Type B pancreatic cell (in vitro differentiated cells): Measurements from ENCODE around the gene OR10H4. TPM values are rescaled to one million over a fixed set of nuclear protein-coding genes. Genes with fewer than 3 reads are reported as not detected.
"Not testable (repeated sequence)": the region's sequence is repeated elsewhere in the genome, so short reads cannot be mapped to it uniquely, and the experiment has no call there.

Source experiments
- DNase-seq: peaks from one replicate; pipeline ENCODE4 v3.0.0; 2021; ENCODE audit warnings: mixed read lengths; ENCODE audit not compliant: unreplicated experiment; ENCODE audit errors: extremely low spot score
- H3K27ac Mint-ChIP-seq: 2 replicates; pipeline ENCODE4 v1.8.0; 2021; ENCODE audit warnings: mild to moderate bottlenecking, mixed read lengths
- H3K27me3 Mint-ChIP-seq: 2 replicates; pipeline ENCODE4 v1.8.0; 2021; ENCODE audit warnings: mixed read lengths
- H3K36me3 Mint-ChIP-seq: 2 replicates; pipeline ENCODE4 v1.8.0; 2021; ENCODE audit warnings: mixed read lengths
- H3K4me1 Mint-ChIP-seq: one replicate; pipeline ENCODE4 v1.8.0; 2021; ENCODE audit warnings: mixed read lengths; ENCODE audit not compliant: unreplicated experiment
- H3K4me3 Mint-ChIP-seq: 2 replicates; pipeline ENCODE4 v1.8.0; 2021; ENCODE audit warnings: mild to moderate bottlenecking, mixed read lengths
- H3K9me3 Mint-ChIP-seq: 2 replicates; pipeline ENCODE4 v1.8.0; 2021; ENCODE audit warnings: mixed read lengths
- CTCF ChIP-seq: fragments of 200-600 bp; sonication (generic); conservative IDR thresholded peaks from 2 replicates; pipeline ENCODE4 v1.5.0; 2021; ENCODE audit warnings: antibody characterized with exemption, mild to moderate bottlenecking
- total RNA-seq: library from RNA; stranded (reverse); gene quantifications from 2 replicates; pipeline ENCODE4 v1.2.1, GENCODE V29; 2021; ENCODE audit warnings: low replicate concordance

OR10H4 gene
- total RNA-seq, 1 donor from 2014 or later = not detected

GRCh38 chr19:15922021-15922420, 26.8 kb upstream of the OR10H4 start:
- no peak overlapping the region for H3K4me3 Mint-ChIP-seq
- no peaks in the 10 kb centered on the region for H3K27me3 Mint-ChIP-seq
- H3K27ac Mint-ChIP-seq = no peak overlapping the region
- peaks cover 15% of the 10 kb centered on the region for H3K9me3 Mint-ChIP-seq
- H3K4me1 Mint-ChIP-seq = no peaks in the 10 kb centered on the region
- no peak for DNase-seq
- TF ChIP-seq CTCF = no peak
- H3K36me3 Mint-ChIP-seq = no peaks in the 10 kb centered on the region

GRCh38 chr19:15923702-15924101, 25.1 kb upstream of the OR10H4 start:
- no peaks in the 10 kb centered on the region for H3K27me3 Mint-ChIP-seq
- DNase-seq = no peak
- no peaks in the 10 kb centered on the region for H3K4me1 Mint-ChIP-seq
- TF ChIP-seq CTCF = no peak
- H3K4me3 Mint-ChIP-seq = no peak overlapping the region
- H3K9me3 Mint-ChIP-seq = peaks cover 14% of the 10 kb centered on the region
- H3K36me3 Mint-ChIP-seq = no peaks in the 10 kb centered on the region
- no peak overlapping the region for H3K27ac Mint-ChIP-seq

GRCh38 chr19:15926484-15926883, 22.3 kb upstream of the OR10H4 start:
- Mint-ChIP-seq H3K36me3 (no peaks in the 10 kb centered on the region), H3K4me3 (no peak overlapping the region), H3K27ac (no peak overlapping the region), H3K9me3 (peaks cover 14% of the 10 kb centered on the region), H3K4me1 (no peaks in the 10 kb centered on the region), H3K27me3 (no peaks in the 10 kb centered on the region)
- TF ChIP-seq CTCF = no peak
- DNase-seq = no peak

- no peak overlapping the region for H3K27ac Mint-ChIP-seq
- H3K9me3 Mint-ChIP-seq = peaks cover 11% of the 10 kb centered on the region
- H3K36me3 Mint-ChIP-seq = no peaks in the 10 kb centered on the region
- no peaks in the 10 kb centered on the region for H3K4me1 Mint-ChIP-seq
- no peaks in the 10 kb centered on the region for H3K27me3 Mint-ChIP-seq
- no peak overlapping the region for H3K4me3 Mint-ChIP-seq
- TF ChIP-seq CTCF = no peak
- DNase-seq = no peak
These were observed 20.5 kb upstream of the OR10H4 start for GRCh38 chr19:15928321-15928720.

GRCh38 chr19:15933761-15934331, 15.0 kb upstream of the OR10H4 start:
- not testable (repeated sequence) for H3K27ac Mint-ChIP-seq, H3K27me3 Mint-ChIP-seq, H3K36me3 Mint-ChIP-seq, DNase-seq, H3K4me3 Mint-ChIP-seq, H3K9me3 Mint-ChIP-seq, H3K4me1 Mint-ChIP-seq

- H3K27me3 Mint-ChIP-seq = no peaks in the 10 kb centered on the region
- TF ChIP-seq CTCF = no peak
- no peaks in the 10 kb centered on the region for H3K9me3 Mint-ChIP-seq
- no peak within 1 kb of the TSS for H3K4me3 Mint-ChIP-seq
- no peaks in the 10 kb centered on the region for H3K36me3 Mint-ChIP-seq
- DNase-seq = no peak
- no peak within 1 kb of the TSS for H3K27ac Mint-ChIP-seq
- H3K4me1 Mint-ChIP-seq = no peaks in the 10 kb centered on the region
These were observed 14.3 kb upstream of the OR10H4 start, which contains the start of gene CYP4F11 for GRCh38 chr19:15934332-15935078. CYP4F11 (minus strand) TSS chr19:15934529; CDS start chr19:15934408, 121 bp downstream.
